Measurements from ENCODE around the gene MT1H.
"Not testable (repeated sequence)": the region's sequence is repeated elsewhere in the genome, so short reads cannot be mapped to it uniquely, and the experiment has no call there.

The MT1H gene

GRCh38 chr16:56647641-56648431 lies 21.8 kb upstream of the MT1H start:
- H3K4me1 Mint-ChIP-seq: peaks cover 16% of the 10 kb centered on the region
- no peaks in the 10 kb centered on the region for H3K9me3 Mint-ChIP-seq
- ATAC-seq: no peak
- no peak overlapping the region for H3K27ac Mint-ChIP-seq
- no peak for DNase-seq (ENCODE audit: low spot score in 2 of 2)
- H3K4me3 Mint-ChIP-seq: no peak overlapping the region
- H3K36me3 Mint-ChIP-seq: no peaks in the 10 kb centered on the region

DNA sequence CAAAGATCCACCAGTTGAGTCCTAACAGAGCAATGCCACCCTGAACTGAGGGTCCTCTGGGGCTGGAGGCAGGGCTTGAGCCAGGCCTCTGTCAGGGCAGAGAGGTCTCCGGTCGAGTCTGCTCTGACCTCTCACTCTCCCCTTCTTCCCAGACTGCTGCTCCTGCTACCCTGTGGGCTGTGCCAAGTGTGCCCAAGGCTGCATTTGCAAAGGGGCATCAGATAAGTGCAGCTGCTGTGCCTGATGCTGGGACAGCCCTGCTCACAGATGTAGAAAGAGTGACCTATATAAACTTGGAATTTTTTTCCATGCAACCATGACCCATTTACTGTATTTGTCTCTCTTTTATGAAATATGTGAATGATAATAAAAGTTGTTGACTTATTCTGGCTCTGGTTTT lies 20.3 kb upstream of the MT1H start:
- no peak for ATAC-seq
- no peak for DNase-seq (ENCODE audit: low spot score in 2 of 2)
- Mint-ChIP-seq H3K4me1 (peaks cover 1% of the 10 kb centered on the region), H3K36me3 (no peaks in the 10 kb centered on the region), H3K27ac (no peak overlapping the region), H3K4me3 (no peak overlapping the region), H3K9me3 (no peaks in the 10 kb centered on the region)

GRCh38 chr16:56649820-56650219 lies 19.8 kb upstream of the MT1H start:
- ATAC-seq: no peak
- no peaks in the 10 kb centered on the region for H3K36me3 Mint-ChIP-seq

GRCh38 chr16:56651586-56651985 lies 18.0 kb upstream of the MT1H start, which contains the start of gene MT1B:
Gene MT1B (plus strand): TSS chr16:56651886. CDS start chr16:56651954, 68 bp downstream.
- no peak for DNase-seq (ENCODE audit: low spot score in 2 of 2)
- Mint-ChIP-seq H3K4me1 (no peaks in the 10 kb centered on the region), H3K4me3 (no peak within 1 kb of the TSS), H3K27ac (no peak within 1 kb of the TSS), H3K36me3 (no peaks in the 10 kb centered on the region), H3K9me3 (no peaks in the 10 kb centered on the region)
- ATAC-seq: no peak

More at GRCh38 chr16:56649820-56650219, 19.8 kb upstream of the MT1H start:
- Mint-ChIP-seq H3K27ac (no peak overlapping the region), H3K4me3 (no peak overlapping the region), H3K4me1 (no peaks in the 10 kb centered on the region), H3K9me3 (no peaks in the 10 kb centered on the region)
- DNase-seq (ENCODE audit: low spot score in 2 of 2): no peak

DNA sequence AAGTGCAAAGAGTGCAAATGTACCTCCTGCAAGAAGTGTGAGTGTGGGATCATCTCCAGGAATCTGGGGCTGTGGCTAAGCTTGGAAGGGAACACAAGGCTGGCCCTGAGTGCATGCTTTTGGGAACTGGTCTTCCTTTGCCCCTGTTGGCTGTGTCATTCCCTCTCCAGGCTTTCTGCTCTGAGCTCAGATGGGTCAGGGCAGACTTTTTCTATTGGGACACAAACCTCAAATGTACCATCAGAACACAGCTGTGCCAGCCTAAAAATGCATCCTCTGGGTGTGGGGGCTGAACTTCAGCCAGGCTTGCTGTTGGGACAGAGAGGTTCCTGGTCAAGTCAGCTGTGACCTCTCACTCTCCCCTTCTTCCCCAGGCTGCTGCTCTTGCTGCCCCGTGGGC lies 17.0 kb upstream of the MT1H start:
- no peak for DNase-seq (ENCODE audit: low spot score in 2 of 2)
- Mint-ChIP-seq H3K4me3 (no peak overlapping the region), H3K36me3 (no peaks in the 10 kb centered on the region), H3K4me1 (no peaks in the 10 kb centered on the region), H3K27ac (no peak overlapping the region), H3K9me3 (no peaks in the 10 kb centered on the region)
- no peak for ATAC-seq

DNA sequence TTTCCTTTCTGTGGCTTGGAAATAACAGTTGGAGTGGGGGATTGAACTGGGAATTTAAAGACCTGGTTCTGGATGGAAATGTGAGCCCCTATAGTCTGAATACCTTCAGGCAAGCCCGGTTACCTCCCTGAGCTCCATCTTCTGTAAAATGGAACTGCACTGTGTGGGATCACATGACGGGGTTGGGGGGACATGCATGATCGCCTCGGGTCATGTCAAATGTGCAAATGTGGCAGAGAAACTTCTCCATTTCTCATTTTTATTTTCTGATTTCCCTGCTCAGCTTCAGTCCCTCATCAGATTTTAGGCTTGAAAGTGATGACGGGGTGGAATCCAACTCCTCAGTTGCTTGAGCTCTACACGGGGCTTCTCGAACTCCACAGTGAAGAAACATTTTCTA lies 16.4 kb upstream of the MT1H start:
- Mint-ChIP-seq H3K27ac (no peak overlapping the region), H3K4me3 (no peak overlapping the region), H3K4me1 (peaks cover 6% of the 10 kb centered on the region), H3K9me3 (no peaks in the 10 kb centered on the region), H3K36me3 (no peaks in the 10 kb centered on the region)
- ATAC-seq (no peak), DNase-seq (ENCODE audit: low spot score in 2 of 2) (no peak)

- Mint-ChIP-seq H3K4me1 (peaks cover 17% of the 10 kb centered on the region), H3K27ac (peak within 1 kb of the TSS; percentile 85), H3K36me3 (no peaks in the 10 kb centered on the region), H3K4me3 (peak within 1 kb of the TSS; percentile 90), H3K9me3 (no peaks in the 10 kb centered on the region)
- DNase-seq (ENCODE audit: low spot score in 2 of 2) (peak; percentile 38 to 84), ATAC-seq (peak; percentile 83)
Observed at GRCh38 chr16:56657555-56658326, 11.9 kb upstream of the MT1H start, which contains the start of gene MT1F. Gene MT1F (plus strand): TSS chr16:56657959. CDS start chr16:56658059, 100 bp downstream.

DNA sequence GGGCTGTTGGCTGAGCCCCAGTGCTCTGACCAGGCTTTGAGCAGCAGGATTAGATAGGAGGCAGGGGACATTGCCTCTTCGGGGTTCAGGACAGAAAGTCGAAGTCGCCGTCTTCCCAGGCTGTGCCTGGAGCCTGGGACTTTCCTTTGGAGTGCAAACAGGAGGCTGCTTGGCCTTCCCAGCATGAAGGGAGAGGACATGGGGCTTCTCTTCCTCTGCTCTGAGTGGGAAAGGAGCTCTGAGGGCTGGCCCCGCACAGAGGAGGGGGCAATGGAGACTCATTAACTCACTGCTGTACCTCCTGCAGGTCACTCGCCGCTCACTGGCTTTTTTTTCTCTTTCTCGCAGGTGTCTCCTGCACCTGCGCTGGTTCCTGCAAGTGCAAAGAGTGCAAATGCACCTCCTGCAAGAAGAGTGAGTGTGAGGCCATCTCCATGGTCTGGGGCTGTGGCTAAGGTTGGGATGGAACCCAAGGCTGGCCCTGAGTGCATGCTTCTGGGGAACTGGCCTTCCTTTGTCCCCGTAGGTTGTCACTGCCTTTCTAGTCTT lies 11.2 kb upstream of the MT1H start:
- no peak for ATAC-seq
- Mint-ChIP-seq H3K9me3 (no peaks in the 10 kb centered on the region), H3K4me3 (peak overlapping the region; percentile 90)

DNA sequence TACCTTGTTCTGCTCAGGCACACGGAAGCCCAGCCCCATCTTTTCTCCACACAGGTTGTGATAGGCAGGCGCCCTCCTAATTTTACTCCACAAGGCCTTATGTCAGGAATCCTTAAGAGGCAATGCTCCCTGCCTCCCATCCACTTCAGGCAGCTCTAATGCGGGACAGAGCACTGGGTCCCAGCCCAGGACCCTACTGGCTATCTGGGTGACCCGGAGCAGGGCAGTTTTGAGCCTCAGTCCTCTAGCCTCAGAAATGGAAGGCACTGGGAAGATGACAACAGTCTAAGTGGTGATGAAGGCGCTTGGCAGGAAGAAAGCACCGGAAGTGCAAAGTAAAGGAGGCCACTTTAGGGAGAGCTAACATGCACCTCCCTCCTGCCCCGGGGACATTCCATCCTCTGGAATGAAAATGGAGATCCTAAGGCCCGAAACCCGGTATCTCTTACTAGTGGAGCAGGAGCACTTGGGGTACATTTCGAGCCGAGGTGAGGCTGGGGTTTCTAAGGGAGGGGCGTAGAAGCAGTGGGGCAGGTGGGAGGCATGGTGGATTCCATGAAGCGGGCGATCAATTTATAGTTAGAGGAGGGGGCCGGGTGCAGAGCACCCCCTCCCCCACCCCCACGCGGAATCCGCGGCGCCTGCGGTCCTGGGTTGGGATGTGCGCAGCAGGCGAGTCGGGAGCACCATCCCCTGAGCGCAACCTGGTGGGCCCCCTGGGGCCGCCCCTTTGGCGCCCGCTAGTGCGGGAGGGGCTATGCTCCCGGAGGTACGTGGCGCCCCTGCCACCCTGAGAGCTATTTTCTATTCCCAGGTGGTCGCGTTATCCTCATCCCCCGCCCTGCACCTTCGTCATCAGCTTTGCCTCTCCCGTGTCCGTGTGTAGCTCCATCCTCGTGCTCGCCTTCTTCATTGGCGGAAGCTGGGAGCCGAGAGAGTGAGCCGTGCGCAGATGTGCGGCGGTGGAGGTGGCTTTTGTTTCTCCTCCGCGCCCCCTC lies 7.0 kb upstream of the MT1H start:
- Mint-ChIP-seq H3K36me3 (no peaks in the 10 kb centered on the region), H3K9me3 (no peaks in the 10 kb centered on the region), H3K4me3 (peak overlapping the region; percentile 76), H3K4me1 (peaks cover 23% of the 10 kb centered on the region), H3K27ac (peak overlapping the region; percentile 82)
- DNase-seq (ENCODE audit: low spot score in 2 of 2) (peak in 1 of 2 donors; percentile 57), ATAC-seq (peak; percentile 53)

More for the DNA sequence above, 11.2 kb upstream of the MT1H start:
- DNase-seq (ENCODE audit: low spot score in 2 of 2): no peak
- H3K36me3 Mint-ChIP-seq: no peaks in the 10 kb centered on the region
- H3K27ac Mint-ChIP-seq: peak overlapping the region; percentile 85
- peaks cover 22% of the 10 kb centered on the region for H3K4me1 Mint-ChIP-seq

DNA sequence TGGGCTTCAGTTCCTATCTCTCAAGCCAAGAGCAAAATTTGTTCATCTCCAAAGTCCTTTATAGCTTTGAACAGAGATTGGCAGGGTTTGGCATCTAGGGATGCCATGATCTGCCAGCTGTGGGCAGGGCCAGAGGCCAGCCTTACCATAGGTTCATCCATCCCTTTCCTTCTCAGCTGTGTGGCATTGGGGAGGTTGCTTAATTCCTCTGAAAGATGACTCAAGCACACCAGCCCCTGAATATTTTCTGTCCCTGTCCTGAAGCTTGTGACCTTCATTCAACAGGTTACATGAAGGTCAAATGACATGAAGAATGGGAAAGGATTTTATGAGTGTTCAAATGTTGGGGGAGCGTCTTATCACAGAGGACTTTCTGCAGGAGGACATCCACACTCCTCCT lies 5.1 kb upstream of the MT1H start:
- Mint-ChIP-seq H3K36me3 (no peaks in the 10 kb centered on the region), H3K27ac (no peak overlapping the region), H3K9me3 (no peaks in the 10 kb centered on the region), H3K4me3 (no peak overlapping the region), H3K4me1 (peaks cover 30% of the 10 kb centered on the region)
- DNase-seq (ENCODE audit: low spot score in 2 of 2) (no peak), ATAC-seq (no peak)

DNA sequence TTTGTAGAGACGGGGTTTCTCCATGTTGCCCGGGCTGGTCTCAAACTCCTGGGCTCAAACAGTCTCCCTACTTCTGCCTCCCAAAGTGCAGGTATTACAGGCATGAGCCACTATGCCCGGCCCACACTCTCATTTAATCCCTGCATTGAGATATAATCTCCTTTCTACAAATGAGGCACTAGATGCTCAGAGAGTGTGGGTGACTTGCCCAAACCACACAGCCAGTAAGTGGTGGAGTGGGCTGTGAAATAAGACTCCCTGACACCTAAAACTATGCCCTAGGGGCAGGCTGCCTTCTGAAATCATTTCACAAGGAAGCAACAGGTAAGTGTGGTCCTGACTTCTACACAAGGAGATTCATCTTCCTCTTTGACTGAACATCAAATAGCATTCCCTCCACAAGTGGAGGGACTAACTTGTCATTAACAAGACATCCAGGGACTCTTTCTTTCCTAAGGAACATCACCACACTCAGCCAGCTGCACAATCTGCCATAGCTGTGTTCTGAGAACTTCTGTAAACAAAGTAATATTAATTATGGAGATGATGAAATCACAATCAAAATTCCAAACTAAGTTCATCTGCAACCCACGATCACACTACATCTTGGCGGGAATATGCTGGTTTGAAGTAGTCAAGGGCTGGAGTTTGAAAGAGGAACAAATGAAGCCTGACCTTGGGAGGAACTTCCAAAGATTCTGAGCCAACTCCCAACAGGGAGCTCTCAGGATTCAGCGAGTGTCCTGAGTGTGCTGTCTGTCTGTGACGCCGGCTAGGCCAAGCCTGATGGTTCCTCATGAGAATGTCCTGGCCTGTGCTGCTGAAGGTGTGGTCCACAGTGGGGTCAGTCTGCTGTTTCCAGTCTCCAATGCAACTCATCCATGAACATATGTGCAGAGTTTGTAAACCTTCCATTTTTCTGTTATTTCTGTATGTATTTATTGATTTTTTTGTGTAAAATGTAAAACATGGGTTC lies 4.0 kb upstream of the MT1H start:
- not testable (repeated sequence) for H3K9me3 Mint-ChIP-seq; DNase-seq (ENCODE audit: low spot score in 2 of 2); H3K4me3 Mint-ChIP-seq; H3K27ac Mint-ChIP-seq; H3K36me3 Mint-ChIP-seq
- peak; percentile 47 for ATAC-seq
- H3K4me1 Mint-ChIP-seq: peaks cover 35% of the 10 kb centered on the region

GRCh38 chr16:56667581-56668571 lies 1.7 kb upstream of the MT1H start, which contains the start of gene MT1G:
Gene MT1G (minus strand): TSS chr16:56668065. CDS start chr16:56667993, 72 bp downstream.
- H3K36me3 Mint-ChIP-seq: no peaks in the 10 kb centered on the region
- H3K4me1 Mint-ChIP-seq: peaks cover 26% of the 10 kb centered on the region
- no peak within 1 kb of the TSS for H3K27ac Mint-ChIP-seq
- peak within 1 kb of the TSS; percentile 30 for H3K4me3 Mint-ChIP-seq
- no peaks in the 10 kb centered on the region for H3K9me3 Mint-ChIP-seq
- DNase-seq (ENCODE audit: low spot score in 2 of 2) (no peak), ATAC-seq (peak; percentile 36)

Measured in stimulated activated effector memory CD8-positive, alpha-beta T cell treated with anti-CD3 and anti-CD28 coated beads, Interleukin-12 subunit alpha, Interleukin-12 subunit beta, amount 100 ng/mL, for 72 hours (primary cell).